GM12878 (cell line): ENCODE measurements around the gene ERAS. TPM values are rescaled to one million over a fixed set of nuclear protein-coding genes. Genes with fewer than 3 reads are reported as not detected.

ENCODE experiments used
- ATAC-seq: fragments of 200-7000 bp; cut with Tn5 transposase; 3 replicates; pipeline ENCODE4 v1.9.1; 2020; ENCODE audit warnings: mild to moderate bottlenecking, moderate library complexity
- BruUV-seq: library from RNA; stranded (reverse); fragments of 400-500 nt; replicated peaks from 2 replicates; lab custom pipeline; 2021; lab: Mats Ljungman, UMichigan
- CTCF ChIA-PET: fragments of 300-600 bp; sonication (Branson Sonifier 250); formaldehyde crosslinking; extraction: SDS; loops from one replicate; lab custom pipeline; 2021; ENCODE audit warnings: inconsistent platforms; lab: Yijun Ruan, JAX
- POLR2A ChIA-PET: fragments of 350-600 bp; formaldehyde crosslinking; extraction: SDS; loops from one replicate; lab custom pipeline; 2021; ENCODE audit warnings: inconsistent platforms; lab: Charles Lee
- RAD21 ChIA-PET: fragments of 300-600 bp; sonication (Branson Sonifier 250); formaldehyde crosslinking; loops from one replicate; lab custom pipeline; 2023; ENCODE audit warnings: antibody characterized with exemption; ENCODE audit not compliant: unreplicated experiment; lab: Charles Lee
- SMC1A ChIA-PET: fragments of 300-600 bp; sonication (Branson Sonifier 250); formaldehyde crosslinking; loops from one replicate; lab custom pipeline; 2023; ENCODE audit not compliant: unreplicated experiment, uncharacterized antibody; lab: Charles Lee
- DNase-seq: peaks from one replicate; pipeline ENCODE4 v3.0.0-alpha.2; 2011; ENCODE audit warnings: low read depth, low spot score
- FAIRE-seq: peaks from 3 replicates; lab custom pipeline; 2011; peaks lifted over from hg19 to GRCh38; lab: Jason Lieb, UNC
- H2AFZ ChIP-seq: 2 replicates; pipeline ENCODE4 v1.6.0; 2011; ENCODE audit warnings: low read depth, low read length, control low read depth; ENCODE audit not compliant: control insufficient read depth
- H3K27ac ChIP-seq: 2 replicates; pipeline ENCODE4 v1.5.1; 2011; ENCODE audit warnings: control low read depth; ENCODE audit not compliant: control insufficient read depth, insufficient read depth
- H3K27me3 ChIP-seq, 2 experiments: replicated peaks in 1 of 2; 2 replicates each; pipeline versions ENCODE4 v1.6.0 to v1.6.1; 2011; ENCODE audit warnings: low read length in 1 of 2; ENCODE audit not compliant: control insufficient read depth in 2 of 2, insufficient read depth in 2 of 2
- H3K36me3 ChIP-seq, 2 experiments: 2 replicates each; pipeline ENCODE4 v1.5.1; 2011; ENCODE audit warnings: low read length in 1 of 2; ENCODE audit not compliant: control insufficient read depth in 2 of 2, insufficient read depth in 2 of 2
- H3K4me1 ChIP-seq: 2 replicates; pipeline ENCODE4 v1.6.1; 2011; ENCODE audit warnings: mild to moderate bottlenecking, low read length, moderate library complexity, mixed read lengths; ENCODE audit not compliant: control insufficient read depth, insufficient read depth
- H3K4me2 ChIP-seq: 2 replicates; pipeline ENCODE4 v1.6.0; 2011; ENCODE audit warnings: control low read depth; ENCODE audit not compliant: control insufficient read depth, insufficient read depth
- H3K4me3 ChIP-seq: fragments of 200-600 bp; sonication (generic); 2 replicates; pipeline ENCODE4 v1.5.1; 2016
- H3K79me2 ChIP-seq: 2 replicates; pipeline ENCODE4 v1.6.0; 2011; ENCODE audit warnings: low read length; ENCODE audit not compliant: control insufficient read depth, insufficient read depth
- H3K9ac ChIP-seq: 2 replicates; pipeline ENCODE4 v1.8.0; 2011; ENCODE audit warnings: low read length, control low read depth, mixed read lengths; ENCODE audit not compliant: control insufficient read depth, insufficient read depth
- H3K9me3 ChIP-seq: replicated peaks from 3 replicates; pipeline ENCODE4 v1.5.1; 2011; ENCODE audit warnings: mild to moderate bottlenecking, low read length; ENCODE audit not compliant: control insufficient read depth, insufficient read depth
- H4K20me1 ChIP-seq: 2 replicates; pipeline ENCODE4 v1.6.0; 2011; ENCODE audit not compliant: control insufficient read depth, insufficient read depth
- BCL11A ChIP-seq: IDR thresholded peaks from 2 replicates; pipeline ENCODE4 v1.6.1; 2011; ENCODE audit warnings: low read depth, low read length
- CBX3 ChIP-seq: fragments of 200-600 bp; sonication (generic); IDR thresholded peaks from 2 replicates; pipeline ENCODE4 v1.6.1; 2016; ENCODE audit warnings: low read depth, borderline replicate concordance
- HDGF ChIP-seq: fragments of 450-650 bp; IDR thresholded peaks from 2 replicates; pipeline ENCODE4 v1.6.1; 2016; ENCODE audit warnings: antibody characterized with exemption
- KDM1A ChIP-seq: fragments of 200-600 bp; sonication (generic); IDR thresholded peaks from 2 replicates; pipeline ENCODE4 v1.6.1; 2016; ENCODE audit warnings: borderline replicate concordance
- MTA2 ChIP-seq: fragments of 450-650 bp; IDR thresholded peaks from 2 replicates; pipeline ENCODE4 v1.6.1; 2016; ENCODE audit warnings: low read depth, mild to moderate bottlenecking, moderate library complexity
- POLR2AphosphoS5 ChIP-seq: IDR thresholded peaks from 2 replicates; pipeline ENCODE4 v1.6.1; 2011; ENCODE audit warnings: mild to moderate bottlenecking, low read length, inconsistent platforms
- RAD51 ChIP-seq: fragments of 450-650 bp; IDR thresholded peaks from 2 replicates; pipeline ENCODE4 v1.6.1; 2016; ENCODE audit warnings: moderate library complexity, mild to moderate bottlenecking, inconsistent platforms
- SIN3A ChIP-seq: IDR thresholded peaks from 2 replicates; pipeline ENCODE4 v1.6.1; 2012; ENCODE audit warnings: low read depth, low read length, improper control_type of control experiment
- SREBF2 ChIP-seq: IDR thresholded peaks from 2 replicates; pipeline ENCODE4 v1.6.1; 2012; ENCODE audit warnings: mild to moderate bottlenecking, low read length
- STAT3 ChIP-seq: IDR thresholded peaks from 2 replicates; pipeline ENCODE4 v1.6.1; 2011; ENCODE audit warnings: low read depth, low read length, improper control_type of control experiment
- SUPT20H ChIP-seq: IDR thresholded peaks from 2 replicates; pipeline ENCODE4 v1.6.1; 2011; ENCODE audit warnings: low read depth, mild to moderate bottlenecking, low read length, moderate library complexity, borderline replicate concordance; ENCODE audit not compliant: control insufficient read depth
- TCF12 ChIP-seq: IDR thresholded peaks from 2 replicates; pipeline ENCODE4 v1.6.1; 2011; ENCODE audit warnings: low read depth, mild to moderate bottlenecking, low read length
- WGBS: methylation state at CpG from one replicate; pipeline ENCODE4 v1.1.6; 2016; ENCODE audit warnings: low lambda C conversion rate; ENCODE audit not compliant: insufficient replicate concordance, insufficient coverage; ENCODE audit errors: missing lambda C conversion rate; 5-methylcytosine and 5-hydroxymethylcytosine counted together
- in situ Hi-C: fragments of 300-500 bp; cut with MboI; formaldehyde crosslinking; loops from 9 replicates; pipeline ENCODE4 v1.14.3; 2018; ENCODE audit warnings: mixed read lengths
- intact Hi-C: fragments of 100-400 bp; cut with micrococcal nuclease; formaldehyde crosslinking; loops from one replicate; pipeline ENCODE4 v1.14.2; 2022; ENCODE audit not compliant: unreplicated experiment
- polyA plus RNA-seq, 11 experiments: library from polyadenylated mRNA; depleted of rRNA in 4 of 11; unstranded in 6 of 11; stranded (reverse) in 5 of 11; fragments of >200 nt; fragmentation: Nextera tagmentation in 4 of 11; fragmentation: Illumina TruSeq in 1 of 11; extraction: Ambion mirVana in 4 of 11; extraction: Trizol in 1 of 11; gene quantifications; 1 replicate in 1 of 11; 2 replicates in 10 of 11; pipeline versions ENCODE4 v1.2.1 to v1.2.3, GENCODE V29; 2011 to 2016; ENCODE audit warnings: inconsistent platforms in 2 of 11, missing spikeins in 2 of 11, low read depth in 1 of 11
- total RNA-seq, 4 experiments: library from RNA; depleted of rRNA in 3 of 4; stranded (reverse); fragments of >200 nt in 3 of 4; fragmentation: Illumina TruSeq in 1 of 4; extraction: Trizol in 1 of 4; gene quantifications; 2 replicates each; pipeline versions ENCODE4 v1.2.1 to v1.2.3, GENCODE V29; 2013 to 2021
- TF ChIP-seq, protein P1 (sequence below): fragments of 450-650 bp; IDR thresholded peaks from 2 replicates; pipeline ENCODE4 v1.6.1; 2017; ENCODE audit warnings: borderline replicate concordance
- TF ChIP-seq, protein P2 (sequence below): IDR thresholded peaks from 2 replicates; pipeline ENCODE4 v1.6.1; 2011; ENCODE audit warnings: borderline replicate concordance, low read depth, mild to moderate bottlenecking, moderate library complexity, low read length; ENCODE audit not compliant: insufficient read depth, poor library complexity, severe bottlenecking
- TF ChIP-seq, protein P3 (sequence below): fragments of 150-350 bp; IDR thresholded peaks from 2 replicates; pipeline ENCODE4 v1.6.1; 2016; ENCODE audit warnings: low read depth, low read length
- TF ChIP-seq, protein P4 (sequence below): fragments of 150-350 bp; IDR thresholded peaks from 2 replicates; pipeline ENCODE4 v1.6.1; 2014; ENCODE audit warnings: mild to moderate bottlenecking, low read depth, low read length

ERAS gene
- total and polyA plus RNA-seq, 10 of the 15 experiments (the other 5 are each of a cell fraction or from before 2014, with no cell fraction given) = not detected

DNA sequence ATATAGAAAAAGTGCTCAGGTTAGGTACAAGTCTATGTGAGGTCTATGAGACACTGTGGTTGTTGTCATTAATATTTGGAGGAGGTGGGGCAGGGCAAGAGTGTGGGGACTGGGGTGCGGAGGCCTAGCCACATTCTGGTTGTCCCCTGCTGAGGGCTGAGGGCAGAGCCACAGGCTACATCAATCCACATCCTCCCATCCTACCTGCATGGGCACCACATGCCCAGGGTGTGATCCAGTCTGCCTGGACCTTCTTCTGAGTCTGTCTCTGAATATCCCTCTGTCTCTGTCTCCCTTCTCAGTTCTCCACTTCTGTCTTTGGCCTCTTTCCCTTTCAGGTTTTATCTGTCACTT, 41.1 kb upstream of the ERAS start:
- no peak for ATAC-seq
- Histone ChIP-seq H3K4me2 (no peak overlapping the region), H3K36me3 (no peaks in the 10 kb centered on the region), H3K4me3 (no peak overlapping the region), H3K27me3 (no peaks in the 10 kb centered on the region), H3K27ac (no peak overlapping the region), H4K20me1 (no peaks in the 10 kb centered on the region), H3K9ac (no peak overlapping the region), H2AFZ (no peak overlapping the region), H3K4me1 (no peaks in the 10 kb centered on the region), H3K9me3 (no peaks in the 10 kb centered on the region), H3K79me2 (no peaks in the 10 kb centered on the region)
- CTCF ChIA-PET = no interaction called here
- POLR2A ChIA-PET = no interaction called here
- no TSS peak for BruUV-seq
- no peak for DNase-seq
- WGBS = 83% methylated on average over 1 of the region's 1 CpG
- in situ Hi-C loops = no loop called here
- FAIRE-seq = no peak
- intact Hi-C loops = no loop called here
- SMC1A ChIA-PET = no interaction called here
- RAD21 ChIA-PET = no interaction called here
- TF ChIP-seq TCF12 (no peak), CBX3 (no peak), SREBF2 (no peak), SIN3A (no peak), KDM1A (no peak), STAT3 (no peak), SUPT20H (no peak), HDGF (no peak), RAD51 (no peak), MTA2 (no peak), POLR2AphosphoS5 (no peak), BCL11A (no peak)
- TF ChIP-seq, protein P1, sequence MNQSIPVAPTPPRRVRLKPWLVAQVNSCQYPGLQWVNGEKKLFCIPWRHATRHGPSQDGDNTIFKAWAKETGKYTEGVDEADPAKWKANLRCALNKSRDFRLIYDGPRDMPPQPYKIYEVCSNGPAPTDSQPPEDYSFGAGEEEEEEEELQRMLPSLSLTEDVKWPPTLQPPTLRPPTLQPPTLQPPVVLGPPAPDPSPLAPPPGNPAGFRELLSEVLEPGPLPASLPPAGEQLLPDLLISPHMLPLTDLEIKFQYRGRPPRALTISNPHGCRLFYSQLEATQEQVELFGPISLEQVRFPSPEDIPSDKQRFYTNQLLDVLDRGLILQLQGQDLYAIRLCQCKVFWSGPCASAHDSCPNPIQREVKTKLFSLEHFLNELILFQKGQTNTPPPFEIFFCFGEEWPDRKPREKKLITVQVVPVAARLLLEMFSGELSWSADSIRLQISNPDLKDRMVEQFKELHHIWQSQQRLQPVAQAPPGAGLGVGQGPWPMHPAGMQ = no peak
- TF ChIP-seq, protein P2, sequence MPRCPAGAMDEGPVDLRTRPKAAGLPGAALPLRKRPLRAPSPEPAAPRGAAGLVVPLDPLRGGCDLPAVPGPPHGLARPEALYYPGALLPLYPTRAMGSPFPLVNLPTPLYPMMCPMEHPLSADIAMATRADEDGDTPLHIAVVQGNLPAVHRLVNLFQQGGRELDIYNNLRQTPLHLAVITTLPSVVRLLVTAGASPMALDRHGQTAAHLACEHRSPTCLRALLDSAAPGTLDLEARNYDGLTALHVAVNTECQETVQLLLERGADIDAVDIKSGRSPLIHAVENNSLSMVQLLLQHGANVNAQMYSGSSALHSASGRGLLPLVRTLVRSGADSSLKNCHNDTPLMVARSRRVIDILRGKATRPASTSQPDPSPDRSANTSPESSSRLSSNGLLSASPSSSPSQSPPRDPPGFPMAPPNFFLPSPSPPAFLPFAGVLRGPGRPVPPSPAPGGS = no peak
- TF ChIP-seq, protein P3, sequence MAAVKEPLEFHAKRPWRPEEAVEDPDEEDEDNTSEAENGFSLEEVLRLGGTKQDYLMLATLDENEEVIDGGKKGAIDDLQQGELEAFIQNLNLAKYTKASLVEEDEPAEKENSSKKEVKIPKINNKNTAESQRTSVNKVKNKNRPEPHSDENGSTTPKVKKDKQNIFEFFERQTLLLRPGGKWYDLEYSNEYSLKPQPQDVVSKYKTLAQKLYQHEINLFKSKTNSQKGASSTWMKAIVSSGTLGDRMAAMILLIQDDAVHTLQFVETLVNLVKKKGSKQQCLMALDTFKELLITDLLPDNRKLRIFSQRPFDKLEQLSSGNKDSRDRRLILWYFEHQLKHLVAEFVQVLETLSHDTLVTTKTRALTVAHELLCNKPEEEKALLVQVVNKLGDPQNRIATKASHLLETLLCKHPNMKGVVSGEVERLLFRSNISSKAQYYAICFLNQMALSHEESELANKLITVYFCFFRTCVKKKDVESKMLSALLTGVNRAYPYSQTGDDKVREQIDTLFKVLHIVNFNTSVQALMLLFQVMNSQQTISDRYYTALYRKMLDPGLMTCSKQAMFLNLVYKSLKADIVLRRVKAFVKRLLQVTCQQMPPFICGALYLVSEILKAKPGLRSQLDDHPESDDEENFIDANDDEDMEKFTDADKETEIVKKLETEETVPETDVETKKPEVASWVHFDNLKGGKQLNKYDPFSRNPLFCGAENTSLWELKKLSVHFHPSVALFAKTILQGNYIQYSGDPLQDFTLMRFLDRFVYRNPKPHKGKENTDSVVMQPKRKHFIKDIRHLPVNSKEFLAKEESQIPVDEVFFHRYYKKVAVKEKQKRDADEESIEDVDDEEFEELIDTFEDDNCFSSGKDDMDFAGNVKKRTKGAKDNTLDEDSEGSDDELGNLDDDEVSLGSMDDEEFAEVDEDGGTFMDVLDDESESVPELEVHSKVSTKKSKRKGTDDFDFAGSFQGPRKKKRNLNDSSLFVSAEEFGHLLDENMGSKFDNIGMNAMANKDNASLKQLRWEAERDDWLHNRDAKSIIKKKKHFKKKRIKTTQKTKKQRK = no peak
- TF ChIP-seq, protein P4, sequence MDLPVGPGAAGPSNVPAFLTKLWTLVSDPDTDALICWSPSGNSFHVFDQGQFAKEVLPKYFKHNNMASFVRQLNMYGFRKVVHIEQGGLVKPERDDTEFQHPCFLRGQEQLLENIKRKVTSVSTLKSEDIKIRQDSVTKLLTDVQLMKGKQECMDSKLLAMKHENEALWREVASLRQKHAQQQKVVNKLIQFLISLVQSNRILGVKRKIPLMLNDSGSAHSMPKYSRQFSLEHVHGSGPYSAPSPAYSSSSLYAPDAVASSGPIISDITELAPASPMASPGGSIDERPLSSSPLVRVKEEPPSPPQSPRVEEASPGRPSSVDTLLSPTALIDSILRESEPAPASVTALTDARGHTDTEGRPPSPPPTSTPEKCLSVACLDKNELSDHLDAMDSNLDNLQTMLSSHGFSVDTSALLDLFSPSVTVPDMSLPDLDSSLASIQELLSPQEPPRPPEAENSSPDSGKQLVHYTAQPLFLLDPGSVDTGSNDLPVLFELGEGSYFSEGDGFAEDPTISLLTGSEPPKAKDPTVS = no peak
